ENCODE data around the gene DENND1A.
"Not testable (repeated sequence)": the region's sequence is repeated elsewhere in the genome, so short reads cannot be mapped to it uniquely, and the experiment has no call there.

DENND1A gene

GRCh38 chr9:123947326-123947725, 17.4 kb upstream of the DENND1A start:
- no peak for DNase-seq (ENCODE audit: low read depth in 2 of 2)
- TF ChIP-seq, protein P1, sequence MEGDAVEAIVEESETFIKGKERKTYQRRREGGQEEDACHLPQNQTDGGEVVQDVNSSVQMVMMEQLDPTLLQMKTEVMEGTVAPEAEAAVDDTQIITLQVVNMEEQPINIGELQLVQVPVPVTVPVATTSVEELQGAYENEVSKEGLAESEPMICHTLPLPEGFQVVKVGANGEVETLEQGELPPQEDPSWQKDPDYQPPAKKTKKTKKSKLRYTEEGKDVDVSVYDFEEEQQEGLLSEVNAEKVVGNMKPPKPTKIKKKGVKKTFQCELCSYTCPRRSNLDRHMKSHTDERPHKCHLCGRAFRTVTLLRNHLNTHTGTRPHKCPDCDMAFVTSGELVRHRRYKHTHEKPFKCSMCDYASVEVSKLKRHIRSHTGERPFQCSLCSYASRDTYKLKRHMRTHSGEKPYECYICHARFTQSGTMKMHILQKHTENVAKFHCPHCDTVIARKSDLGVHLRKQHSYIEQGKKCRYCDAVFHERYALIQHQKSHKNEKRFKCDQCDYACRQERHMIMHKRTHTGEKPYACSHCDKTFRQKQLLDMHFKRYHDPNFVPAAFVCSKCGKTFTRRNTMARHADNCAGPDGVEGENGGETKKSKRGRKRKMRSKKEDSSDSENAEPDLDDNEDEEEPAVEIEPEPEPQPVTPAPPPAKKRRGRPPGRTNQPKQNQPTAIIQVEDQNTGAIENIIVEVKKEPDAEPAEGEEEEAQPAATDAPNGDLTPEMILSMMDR (IDR thresholded peaks at IDR 0.05; ENCODE audit: low read depth, low read length), result no peak
- H3K4me3 ChIP-seq (replicated peaks in 1 of 2; ENCODE audit: low read depth in 2 of 2, low read length in 2 of 2), result no peak overlapping the region

DNA sequence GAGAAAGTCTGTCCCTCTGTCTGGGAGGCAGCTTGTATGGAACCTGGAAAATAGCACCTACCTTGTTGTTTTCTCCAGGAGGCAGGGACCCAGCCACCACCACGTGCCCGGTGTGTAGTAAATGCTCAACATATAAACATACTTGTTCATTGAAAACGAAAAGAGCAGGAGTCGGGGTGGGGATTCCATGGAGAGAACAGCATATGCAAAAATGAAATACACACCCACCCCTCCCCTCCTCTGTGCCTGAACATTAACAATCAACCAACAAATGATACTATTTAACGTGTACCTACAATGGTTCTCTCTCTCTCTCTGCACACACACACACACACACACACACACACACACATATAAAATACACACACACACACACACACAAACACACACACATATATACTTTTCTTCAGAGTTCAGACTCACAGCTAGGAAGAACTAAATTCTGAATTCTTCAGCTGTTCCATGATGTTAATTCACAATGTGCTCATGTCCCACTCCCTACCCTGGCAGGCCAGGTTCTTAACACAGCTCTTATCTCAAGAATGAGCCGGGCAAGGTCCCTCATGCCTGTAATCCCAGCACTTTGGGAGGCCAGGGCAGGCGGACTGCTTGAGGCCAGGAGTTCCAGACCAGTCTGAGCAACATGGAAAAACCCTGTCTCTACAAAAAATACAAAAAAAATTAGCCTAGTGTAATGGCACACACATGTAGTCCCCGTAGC, 16.3 kb upstream of the DENND1A start:
- TF ChIP-seq, protein P1 (IDR thresholded peaks at IDR 0.05; ENCODE audit: low read depth, low read length), result no peak
- DNase-seq (ENCODE audit: low read depth in 2 of 2), result no peak
- no peak overlapping the region for H3K4me3 ChIP-seq (replicated peaks in 1 of 2; ENCODE audit: low read depth in 2 of 2, low read length in 2 of 2)

DNA sequence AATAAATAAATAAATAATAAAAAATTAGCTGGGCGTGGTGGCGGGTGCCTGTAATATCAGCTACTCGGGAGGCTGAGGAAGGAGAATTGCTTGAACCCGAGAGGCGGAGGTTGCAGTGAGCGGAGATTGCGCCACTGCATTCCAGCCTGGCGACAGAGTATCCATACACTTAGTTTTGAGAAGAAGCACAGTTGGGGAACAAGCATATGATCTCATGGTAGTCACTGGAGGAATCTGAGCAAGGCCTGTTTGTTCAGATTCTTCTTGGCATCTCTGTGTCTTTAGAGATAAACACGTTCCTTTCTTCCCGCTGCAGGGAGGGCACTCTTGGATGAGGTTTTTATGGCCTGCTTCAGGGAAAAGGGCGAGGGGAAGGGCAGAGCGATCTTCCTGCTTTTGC, 15.6 kb upstream of the DENND1A start:
- H3K4me3 ChIP-seq (replicated peaks in 1 of 2; ENCODE audit: low read depth in 2 of 2, low read length in 2 of 2), result no peak overlapping the region
- TF ChIP-seq, protein P1 (IDR thresholded peaks at IDR 0.05; ENCODE audit: low read depth, low read length), result no peak
- peak; percentile 24 to 32 for DNase-seq (ENCODE audit: low read depth in 2 of 2)

DNA sequence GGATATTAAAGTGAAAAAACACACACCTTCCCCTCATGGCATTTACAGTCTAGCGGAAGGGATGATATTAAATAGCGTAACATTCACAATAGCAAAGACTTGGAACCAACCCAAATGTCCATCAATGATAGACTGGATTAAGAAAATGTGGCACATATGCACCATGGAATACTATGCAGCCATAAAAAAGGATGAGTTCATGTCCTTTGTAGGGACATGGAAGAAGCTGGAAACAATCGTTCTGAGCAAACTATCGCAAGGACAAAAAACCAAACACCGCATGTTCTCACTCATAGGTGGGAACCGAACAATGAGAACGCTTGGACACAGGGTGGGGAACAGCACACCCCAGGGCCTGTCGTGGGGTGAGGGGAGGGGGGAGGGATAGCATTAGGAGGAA, 14.5 kb upstream of the DENND1A start:
- not testable (repeated sequence) for DNase-seq (ENCODE audit: low read depth in 2 of 2)

GRCh38 chr9:123943671-123944070, 13.7 kb upstream of the DENND1A start:
- TF ChIP-seq, protein P1 (IDR thresholded peaks at IDR 0.05; ENCODE audit: low read depth, low read length), result no peak
- no peak for DNase-seq (ENCODE audit: low read depth in 2 of 2)
- H3K4me3 ChIP-seq (replicated peaks in 1 of 2; ENCODE audit: low read depth in 2 of 2, low read length in 2 of 2), result no peak overlapping the region

More for the DNA sequence above, 14.5 kb upstream of the DENND1A start:
- not testable (repeated sequence) for H3K4me3 ChIP-seq (replicated peaks in 1 of 2; ENCODE audit: low read depth in 2 of 2, low read length in 2 of 2)

DNA sequence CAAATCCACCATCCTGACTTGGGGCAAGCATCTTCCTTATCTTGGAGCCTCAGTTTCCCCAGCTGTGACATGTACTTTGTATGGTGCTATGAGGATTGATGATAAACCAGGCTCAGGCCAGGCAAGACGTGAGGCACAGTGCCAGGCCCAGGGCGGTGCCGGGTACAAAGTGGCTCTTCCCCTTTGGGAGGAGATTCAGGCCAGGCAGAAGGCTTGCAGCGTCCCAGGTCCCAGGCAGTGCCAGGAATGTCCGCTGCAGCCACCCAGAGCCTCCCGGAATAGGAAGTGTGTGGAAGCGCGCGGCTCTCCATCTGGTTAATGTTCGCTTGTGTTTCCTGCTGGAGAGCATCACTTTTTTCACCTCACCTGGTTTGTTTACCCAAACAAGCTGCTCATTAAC, 12.6 kb upstream of the DENND1A start:
- H3K4me3 ChIP-seq (replicated peaks in 1 of 2; ENCODE audit: low read depth in 2 of 2, low read length in 2 of 2), result no peak overlapping the region
- TF ChIP-seq, protein P1 (IDR thresholded peaks at IDR 0.05; ENCODE audit: low read depth, low read length), result no peak
- DNase-seq (ENCODE audit: low read depth in 2 of 2), result no peak

DNA sequence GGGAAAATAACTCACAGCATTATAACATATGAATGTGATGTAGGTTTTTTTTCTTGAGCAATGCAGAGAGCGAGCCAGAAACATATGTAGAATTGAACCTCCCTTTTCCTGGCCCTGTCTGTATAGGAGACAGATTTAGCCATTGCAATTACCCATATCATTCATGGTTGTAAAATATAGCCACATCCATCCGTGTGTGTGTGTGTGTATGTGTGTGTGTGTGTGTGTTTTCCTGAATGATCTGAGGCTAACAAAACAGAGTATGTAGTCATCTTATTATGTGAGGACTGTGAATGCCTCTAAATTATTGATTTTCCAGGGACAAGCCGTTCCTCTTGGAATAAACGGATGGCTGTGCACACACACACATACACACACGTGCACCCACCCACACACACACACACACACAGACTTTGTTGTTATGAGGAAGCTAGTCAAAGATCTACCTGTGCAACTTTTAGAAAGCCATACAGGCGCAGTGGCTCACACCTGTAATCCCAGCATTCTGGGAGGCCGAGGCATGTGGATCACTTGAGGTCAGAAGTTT, 11.7 kb upstream of the DENND1A start:
- no peak for DNase-seq (ENCODE audit: low read depth in 2 of 2)
- no peak overlapping the region for H3K4me3 ChIP-seq (replicated peaks in 1 of 2; ENCODE audit: low read depth in 2 of 2, low read length in 2 of 2)
- TF ChIP-seq, protein P1 (IDR thresholded peaks at IDR 0.05; ENCODE audit: low read depth, low read length), result no peak
